Fibroblast of lung (primary cell): ENCODE data around the gene WIPI1. TPM values are rescaled to one million over a fixed set of nuclear protein-coding genes. Genes with fewer than 3 reads are reported as not detected.
A peak's percentile ranks its signal among the peaks of the same experiment; 100 is the strongest.

Experiments
- DNase-seq, 2 donors: peaks; one replicate each; pipeline versions ENCODE4 v3.0.0 to v3.0.0-alpha.2; 2010; ENCODE audit warnings: low read depth in 2 of 2
- H2AFZ ChIP-seq: 2 replicates; pipeline ENCODE4 v1.5.1; 2012; ENCODE audit warnings: low read length, control low read depth, inconsistent platforms
- H3K27ac ChIP-seq: 2 replicates; pipeline ENCODE4 v1.5.1; 2011; ENCODE audit warnings: low read length, control low read depth; ENCODE audit not compliant: insufficient read depth
- H3K27me3 ChIP-seq: 2 replicates; pipeline ENCODE4 v1.5.1; 2011; ENCODE audit warnings: mild to moderate bottlenecking, low read length; ENCODE audit not compliant: control insufficient read depth, insufficient read depth
- H3K36me3 ChIP-seq: 2 replicates; pipeline ENCODE4 v1.5.1; 2011; ENCODE audit warnings: low read length; ENCODE audit not compliant: control insufficient read depth, insufficient read depth
- H3K4me1 ChIP-seq: 2 replicates; pipeline ENCODE4 v1.5.1; 2011; ENCODE audit warnings: low read length; ENCODE audit not compliant: control insufficient read depth, insufficient read depth; ENCODE audit errors: extremely low read depth
- H3K4me2 ChIP-seq: 2 replicates; pipeline ENCODE4 v1.5.1; 2011; ENCODE audit warnings: low read length, control low read depth; ENCODE audit not compliant: insufficient read depth; ENCODE audit errors: extremely low read depth
- H3K4me3 ChIP-seq, 4 experiments: fragments of 200-600 bp in 1 of 4; sonication (generic) in 1 of 4; replicated peaks in 1 of 4; 2 replicates each; pipeline ENCODE4 v1.5.1; 2011 to 2016; ENCODE audit warnings: low read length in 4 of 4, low read depth in 3 of 4, mild to moderate bottlenecking in 3 of 4, control low read depth in 2 of 4, inconsistent platforms in 1 of 4, mixed read lengths in 1 of 4; ENCODE audit not compliant: insufficient read depth in 1 of 4; ENCODE audit errors: control extremely low read depth in 1 of 4
- H3K79me2 ChIP-seq: 2 replicates; pipeline ENCODE4 v1.5.1; 2012; ENCODE audit warnings: mild to moderate bottlenecking, low read length, inconsistent platforms; ENCODE audit not compliant: control insufficient read depth, insufficient read depth
- H3K9ac ChIP-seq: 2 replicates; pipeline ENCODE4 v1.5.1; 2011; ENCODE audit warnings: mild to moderate bottlenecking, low read length, control low read depth; ENCODE audit not compliant: insufficient read depth
- H3K9me3 ChIP-seq: 2 replicates; pipeline ENCODE4 v1.5.1; 2012; ENCODE audit warnings: low read depth, low read length; ENCODE audit not compliant: control insufficient read depth, insufficient read depth
- H4K20me1 ChIP-seq: 2 replicates; pipeline ENCODE4 v1.5.1; 2011; ENCODE audit warnings: low read length; ENCODE audit not compliant: control insufficient read depth, insufficient read depth; ENCODE audit errors: extremely low read depth
- CTCF ChIP-seq, 2 donors: IDR thresholded peaks in 1 of 2; conservative IDR thresholded peaks in 1 of 2; 1 replicate in 1 of 2; 2 replicates in 1 of 2; pipeline ENCODE4 v1.5.1; 2011 to 2012; ENCODE audit warnings: low read length in 2 of 2, control low read depth in 1 of 2, inconsistent platforms in 1 of 2, low read depth in 1 of 2, mild to moderate bottlenecking in 1 of 2
- EZH2 ChIP-seq: IDR thresholded peaks from 2 replicates; pipeline ENCODE4 v1.5.1; 2012; ENCODE audit warnings: low read length, control low read depth, mild to moderate bottlenecking; ENCODE audit errors: missing control alignments
- polyA plus RNA-seq, 2 donors: library from polyadenylated mRNA; depleted of rRNA in 1 of 2; stranded (reverse) in 1 of 2; unstranded in 1 of 2; fragments of >200 nt; gene quantifications; 2 replicates each; pipeline ENCODE4 v1.2.1, GENCODE V29; 2011 to 2012; ENCODE audit warnings: missing spikeins in 1 of 2
- total RNA-seq: library from RNA; depleted of rRNA; stranded (reverse); fragments of >200 nt; gene quantifications from 2 replicates; pipeline ENCODE4 v1.2.1, GENCODE V29; 2014

Gene WIPI1
- total and polyA plus RNA-seq, 2 donors (not counting 1 experiment from before 2014, with no cell fraction given), result 158 to 251 TPM

- no peak overlapping the region for H2AFZ ChIP-seq
- H3K36me3 ChIP-seq, result no peaks in the 10 kb centered on the region
- no peak overlapping the region for H3K4me3 ChIP-seq
- TF ChIP-seq EZH2 (no peak), CTCF (conservative IDR thresholded peaks at IDR 0.05 in 1 of 2, IDR thresholded peaks at IDR 0.05 in 1 of 2; ENCODE audit: low read depth in 1 of 2, low read length in 2 of 2) (no peak)
- H3K4me2 ChIP-seq, result peak overlapping the region; percentile 69
- peaks cover 38% of the 10 kb centered on the region for H3K4me1 ChIP-seq
- H4K20me1 ChIP-seq, result no peaks in the 10 kb centered on the region
- no peaks in the 10 kb centered on the region for H3K9me3 ChIP-seq
- no peak for DNase-seq
- H3K27me3 ChIP-seq, result no peaks in the 10 kb centered on the region
- H3K79me2 ChIP-seq, result no peaks in the 10 kb centered on the region
- H3K27ac ChIP-seq, result peak overlapping the region; percentile 97
- peak overlapping the region; percentile 50 for H3K9ac ChIP-seq
These were observed 74.2 kb downstream of the WIPI1 start for GRCh38 chr17:68383120-68383442.

GRCh38 chr17:68382582-68383085 is 74.7 kb downstream of the WIPI1 start:
- peak overlapping the region; percentile 97 for H3K27ac ChIP-seq
- H3K4me2 ChIP-seq, result no peak overlapping the region
- H3K27me3 ChIP-seq, result no peaks in the 10 kb centered on the region
- no peak overlapping the region for H2AFZ ChIP-seq
- no peaks in the 10 kb centered on the region for H3K36me3 ChIP-seq
- DNase-seq, result no peak
- no peak for TF ChIP-seq EZH2
- TF ChIP-seq CTCF (conservative IDR thresholded peaks at IDR 0.05 in 1 of 2, IDR thresholded peaks at IDR 0.05 in 1 of 2; ENCODE audit: low read depth in 1 of 2, low read length in 2 of 2), result no peak
- H3K4me3 ChIP-seq, result no peak overlapping the region
- peaks cover 43% of the 10 kb centered on the region for H3K4me1 ChIP-seq
- peak overlapping the region; percentile 50 for H3K9ac ChIP-seq
- H4K20me1 ChIP-seq, result no peaks in the 10 kb centered on the region
- no peaks in the 10 kb centered on the region for H3K79me2 ChIP-seq
- no peaks in the 10 kb centered on the region for H3K9me3 ChIP-seq

- Histone ChIP-seq H3K4me2 (peak overlapping the region; percentile 33), H3K9me3 (no peaks in the 10 kb centered on the region), H3K27ac (peak overlapping the region; percentile 97), H3K79me2 (no peaks in the 10 kb centered on the region), H3K4me1 (peaks cover 47% of the 10 kb centered on the region), H3K27me3 (no peaks in the 10 kb centered on the region), H3K36me3 (no peaks in the 10 kb centered on the region), H3K4me3 (no peak overlapping the region), H2AFZ (no peak overlapping the region), H4K20me1 (no peaks in the 10 kb centered on the region), H3K9ac (peak overlapping the region; percentile 47)
- TF ChIP-seq EZH2 (no peak), CTCF (conservative IDR thresholded peaks at IDR 0.05 in 1 of 2, IDR thresholded peaks at IDR 0.05 in 1 of 2; ENCODE audit: low read depth in 1 of 2, low read length in 2 of 2) (no peak)
- DNase-seq, result peak; percentile 93 to 94
These were observed 76.0 kb downstream of the WIPI1 start for GRCh38 chr17:68381076-68381900.
